Activated gamma-delta T cell treated with Interleukin-2 at 50 U/mL for 16 hours (primary cell): ENCODE measurements around the gene DIMT1.

Experiments
- DNase-seq: peaks from one replicate; pipeline ENCODE4 v3.0.0-alpha.2; 2020

Gene DIMT1

GRCh38 chr5:62403411-62404250, at the start of gene DIMT1:
Gene DIMT1 (minus strand): TSS chr5:62403905. CDS start chr5:62403772, 133 bp downstream.
- peak; percentile 88 for DNase-seq

- no peak for DNase-seq
Measured at GRCh38 chr5:62450259-62450658, 46.6 kb upstream of the DIMT1 start.

- no peak for DNase-seq
Measured at GRCh38 chr5:62448528-62448927, 44.8 kb upstream of the DIMT1 start.

- DNase-seq = no peak
Measured at GRCh38 chr5:62432621-62433064, 28.9 kb upstream of the DIMT1 start.

GRCh38 chr5:62431735-62432620, 28.3 kb upstream of the DIMT1 start:
- DNase-seq = no peak

- no peak for DNase-seq
Measured at GRCh38 chr5:62424763-62425162, 21.1 kb upstream of the DIMT1 start.

GRCh38 chr5:62421414-62421813, 17.7 kb upstream of the DIMT1 start:
- DNase-seq = no peak

GRCh38 chr5:62419609-62420008, 15.9 kb upstream of the DIMT1 start:
- no peak for DNase-seq

- no peak for DNase-seq
Measured at GRCh38 chr5:62418462-62419076, 14.9 kb upstream of the DIMT1 start.

GRCh38 chr5:62413711-62414110, 10.0 kb upstream of the DIMT1 start:
- no peak for DNase-seq

- DNase-seq = peak; percentile 98
Measured at GRCh38 chr5:62412549-62413329, 9.0 kb upstream of the DIMT1 start, which contains the start of gene IPO11. Gene IPO11 (plus strand): TSS chr5:62412763. CDS start chr5:62437280, 24,517 bp downstream.

- no peak for DNase-seq
Measured at GRCh38 chr5:62395210-62395950, 8.3 kb downstream of the DIMT1 start.

- DNase-seq = no peak
Measured at GRCh38 chr5:62386824-62387223, 16.9 kb downstream of the DIMT1 start.

GRCh38 chr5:62385816-62386400, 17.8 kb downstream of the DIMT1 start:
- DNase-seq = no peak

GRCh38 chr5:62385131-62385530, 18.6 kb downstream of the DIMT1 start:
- no peak for DNase-seq

- DNase-seq = no peak
Measured at GRCh38 chr5:62376064-62376463, 27.6 kb downstream of the DIMT1 start.

GRCh38 chr5:62375627-62376026, 28.1 kb downstream of the DIMT1 start:
- DNase-seq = no peak

- no peak for DNase-seq
Measured at GRCh38 chr5:62374090-62374489, 29.6 kb downstream of the DIMT1 start.

- no peak for DNase-seq
Measured at GRCh38 chr5:62373382-62373781, 30.3 kb downstream of the DIMT1 start.

GRCh38 chr5:62372600-62372999, 31.1 kb downstream of the DIMT1 start:
- no peak for DNase-seq

GRCh38 chr5:62371409-62371808, 32.3 kb downstream of the DIMT1 start:
- DNase-seq = no peak
